OCI-LY3 (cell line): Measurements from ENCODE around the gene ERGIC1.

Source experiments
- H2AFZ ChIP-seq: fragments of 200-600, 300-600 bp; shearing (Covaris generic); 2 replicates; pipeline ENCODE4 v1.6.0; 2014; ENCODE audit warnings: antibody characterized with exemption, low read depth, low read length
- H3K27ac ChIP-seq: fragments of 200-600, 300-600 bp; sonication (generic); 2 replicates; pipeline ENCODE4 v1.5.1; 2014; ENCODE audit warnings: mild to moderate bottlenecking, low read length, moderate library complexity, mixed read lengths
- H3K27me3 ChIP-seq: fragments of 200-600, 300-600 bp; sonication (generic); 2 replicates; pipeline ENCODE4 v1.6.1; 2014; ENCODE audit warnings: low read depth, low read length, mixed read lengths
- H3K36me3 ChIP-seq: fragments of 200-600, 300-600 bp; sonication (generic); replicated peaks from 2 replicates; pipeline ENCODE3; 2014; ENCODE audit warnings: low read depth, low read length, mixed read lengths
- H3K4me1 ChIP-seq: fragments of 300-600, 200-600 bp; sonication (generic); 2 replicates; pipeline ENCODE4 v1.6.1; 2014; ENCODE audit warnings: low read length, mixed read lengths
- H3K4me2 ChIP-seq: fragments of 200-600, 300-600 bp; sonication (generic); 2 replicates; pipeline ENCODE4 v1.6.1; 2014; ENCODE audit warnings: low read length, mixed read lengths
- H3K4me3 ChIP-seq: fragments of 300-600, 200-600 bp; sonication (generic); 2 replicates; pipeline ENCODE4 v1.5.1; 2014; ENCODE audit warnings: antibody characterized with exemption, mild to moderate bottlenecking, low read length, moderate library complexity
- H3K79me2 ChIP-seq: fragments of 300-600, 200-600 bp; shearing (Covaris generic); 2 replicates; pipeline ENCODE4 v1.6.1; 2014; ENCODE audit warnings: mild to moderate bottlenecking, low read length, mixed read lengths
- H3K9ac ChIP-seq: fragments of 300-600, 200-600 bp; shearing (Covaris generic); 2 replicates; pipeline ENCODE4 v1.6.0; 2014; ENCODE audit warnings: mild to moderate bottlenecking, low read length, moderate library complexity
- H3K9me3 ChIP-seq: fragments of 200-600, 300-600 bp; shearing (Covaris generic); 2 replicates; pipeline ENCODE4 v1.6.1; 2014; ENCODE audit warnings: low read length, mixed read lengths; ENCODE audit not compliant: insufficient read depth
- H4K20me1 ChIP-seq: fragments of 200-600, 300-600 bp; sonication (generic); 2 replicates; pipeline ENCODE4 v1.6.1; 2016; ENCODE audit warnings: low read length, mixed read lengths; ENCODE audit not compliant: insufficient read depth
- CTCF ChIP-seq: fragments of 200-600, 300-600 bp; sonication (generic); IDR thresholded peaks from 2 replicates; pipeline ENCODE4 v1.5.1; 2014; ENCODE audit warnings: antibody characterized with exemption, low read length, low read depth
- EZH2phosphoT487 ChIP-seq: fragments of 200-600 bp; shearing (Covaris generic); IDR thresholded peaks from 2 replicates; pipeline ENCODE4 v1.6.1; 2018; ENCODE audit warnings: antibody characterized with exemption, mixed run types, low read depth

Gene ERGIC1

GRCh38 chr5:172802567-172803176, 31.4 kb upstream of the ERGIC1 start:
- H3K4me3 ChIP-seq = no peak overlapping the region
- H3K27me3 ChIP-seq = no peaks in the 10 kb centered on the region
- no peaks in the 10 kb centered on the region for H3K9me3 ChIP-seq
- no peaks in the 10 kb centered on the region for H3K79me2 ChIP-seq
- H3K4me1 ChIP-seq = peaks cover 22% of the 10 kb centered on the region
- no peaks in the 10 kb centered on the region for H3K36me3 ChIP-seq
- no peak overlapping the region for H3K9ac ChIP-seq
- no peak overlapping the region for H3K27ac ChIP-seq
- no peak overlapping the region for H3K4me2 ChIP-seq
- no peak overlapping the region for H2AFZ ChIP-seq
- no peak for TF ChIP-seq EZH2phosphoT487
- no peak for TF ChIP-seq CTCF
- H4K20me1 ChIP-seq = no peaks in the 10 kb centered on the region

- Histone ChIP-seq H3K4me2 (no peak overlapping the region), H3K27ac (no peak overlapping the region), H3K9ac (no peak overlapping the region), H2AFZ (no peak overlapping the region), H3K4me1 (peaks cover 14% of the 10 kb centered on the region), H3K9me3 (no peaks in the 10 kb centered on the region), H3K79me2 (no peaks in the 10 kb centered on the region), H3K36me3 (no peaks in the 10 kb centered on the region), H4K20me1 (no peaks in the 10 kb centered on the region), H3K27me3 (no peaks in the 10 kb centered on the region), H3K4me3 (no peak overlapping the region)
- TF ChIP-seq CTCF = no peak
- TF ChIP-seq EZH2phosphoT487 = no peak
Measured at GRCh38 chr5:172805018-172805683, 28.9 kb upstream of the ERGIC1 start.

- Histone ChIP-seq H3K9ac (no peak overlapping the region), H3K4me2 (no peak overlapping the region), H2AFZ (no peak overlapping the region; the same call in 1 of the 2 replicates), H3K27ac (no peak overlapping the region), H3K27me3 (no peaks in the 10 kb centered on the region), H3K4me1 (peaks cover 14% of the 10 kb centered on the region), H3K9me3 (no peaks in the 10 kb centered on the region), H3K36me3 (no peaks in the 10 kb centered on the region), H4K20me1 (no peaks in the 10 kb centered on the region), H3K79me2 (no peaks in the 10 kb centered on the region), H3K4me3 (no peak overlapping the region)
- TF ChIP-seq CTCF = no peak
Measured at GRCh38 chr5:172805736-172806255, 28.3 kb upstream of the ERGIC1 start.

GRCh38 chr5:172806897-172807672, 27.0 kb upstream of the ERGIC1 start:
- Histone ChIP-seq H3K79me2 (no peaks in the 10 kb centered on the region), H3K27me3 (no peaks in the 10 kb centered on the region), H3K9ac (peak overlapping the region; percentile 92), H3K4me1 (peaks cover 14% of the 10 kb centered on the region), H3K4me3 (peak overlapping the region; percentile 88), H4K20me1 (no peaks in the 10 kb centered on the region), H3K9me3 (no peaks in the 10 kb centered on the region), H3K27ac (peak overlapping the region; percentile 64), H3K36me3 (no peaks in the 10 kb centered on the region), H2AFZ (peak overlapping the region; percentile 87), H3K4me2 (peak overlapping the region; percentile 98)
- TF ChIP-seq EZH2phosphoT487 (no peak), CTCF (no peak)
